A549 (cell line): ENCODE data around the gene NEU4. TPM values are rescaled to one million over a fixed set of nuclear protein-coding genes. Genes with fewer than 3 reads are reported as not detected.

Source experiments
- ATAC-seq, 2 experiments: fragments of 200-7000 bp in 1 of 2; fragments of >200 bp in 1 of 2; cut with Nextera tagmentation in 1 of 2; cut with Tn5 transposase in 1 of 2; 3 replicates each; pipeline versions ENCODE4 v1.8.0 to v1.9.1; 2018 to 2020; ENCODE audit warnings: mild to moderate bottlenecking in 1 of 2, moderate library complexity in 1 of 2
- CTCF ChIA-PET: fragments of 300-600 bp; sonication (Branson Sonifier 250); formaldehyde crosslinking; extraction: SDS; loops from one replicate; lab custom pipeline; 2021; ENCODE audit warnings: antibody characterized with exemption, inconsistent platforms; lab: Yijun Ruan, JAX
- POLR2A ChIA-PET: fragments of 350-600 bp; formaldehyde crosslinking; extraction: SDS; loops from one replicate; lab custom pipeline; 2021; ENCODE audit warnings: antibody characterized with exemption, inconsistent platforms; lab: Yijun Ruan, JAX
- DNase-seq, 2 experiments: peaks; one replicate each; pipeline versions ENCODE4 v3.0.0 to v3.0.0-alpha.2; 2011 to 2016; ENCODE audit warnings: low read depth in 1 of 2, low spot score in 1 of 2
- FAIRE-seq: peaks from 2 replicates; lab custom pipeline; 2011; peaks lifted over from hg19 to GRCh38; lab: Jason Lieb, UNC
- H3K27ac ChIP-seq, 2 experiments: fragments of >200 bp; sonication (Bioruptor Twin); formaldehyde crosslinking; 3 replicates each; pipeline ENCODE4 v1.5.1; 2016 to 2017
- H3K4me1 ChIP-seq: fragments of >200 bp; sonication (Bioruptor Twin); formaldehyde crosslinking; 3 replicates; pipeline ENCODE4 v1.6.1; 2016
- H3K4me2 ChIP-seq: fragments of >200 bp; sonication (Bioruptor Twin); formaldehyde crosslinking; 3 replicates; pipeline ENCODE4 v1.6.1; 2016
- H3K4me3 ChIP-seq: fragments of >200 bp; sonication (Bioruptor Twin); formaldehyde crosslinking; 3 replicates; pipeline ENCODE4 v1.5.1; 2016
- H3K9me3 ChIP-seq: fragments of >200 bp; sonication (Bioruptor Twin); formaldehyde crosslinking; 3 replicates; pipeline ENCODE4 v1.6.1; 2016
- CBX2 ChIP-seq: fragments of 200-600 bp; sonication (generic); IDR thresholded peaks from 2 replicates; pipeline ENCODE4 v1.6.1; 2016; ENCODE audit warnings: low read depth, mild to moderate bottlenecking, borderline replicate concordance
- CEBPB ChIP-seq, 2 experiments: fragments of >200 bp in 1 of 2; sonication (Bioruptor Twin) in 1 of 2; formaldehyde crosslinking in 1 of 2; IDR thresholded peaks; 2 replicates each; pipeline ENCODE4 v1.6.1; 2012 to 2016
- EHF ChIP-seq: fragments of 250-450 bp; sonication (Bioruptor Pico); IDR thresholded peaks from 2 replicates; pipeline ENCODE4 v1.5.0; 2020; ENCODE audit warnings: mild to moderate bottlenecking
- HEYL ChIP-seq: fragments of 250-450 bp; sonication (Bioruptor Pico); IDR thresholded peaks from 2 replicates; pipeline ENCODE4 v1.8.0; 2021; ENCODE audit warnings: mild to moderate bottlenecking, moderate library complexity
- HOXB5 ChIP-seq: fragments of 250-450 bp; sonication (Bioruptor Pico); IDR thresholded peaks from 2 replicates; pipeline ENCODE4 v1.5.0; 2020; ENCODE audit warnings: mild to moderate bottlenecking, moderate library complexity
- JUN ChIP-seq, 2 experiments: fragments of >200 bp; sonication (Bioruptor Twin); formaldehyde crosslinking; IDR thresholded peaks; 2 replicates in 1 of 2; 3 replicates in 1 of 2; pipeline ENCODE4 v1.6.1; 2016 to 2017
- KDM1A ChIP-seq: fragments of 200-600 bp; sonication (generic); IDR thresholded peaks from 2 replicates; pipeline ENCODE4 v1.6.1; 2016; ENCODE audit warnings: low read depth, mild to moderate bottlenecking
- KDM5A ChIP-seq: fragments of 200-600 bp; sonication (generic); IDR thresholded peaks from 2 replicates; pipeline ENCODE4 v1.6.1; 2016; ENCODE audit warnings: antibody characterized with exemption, mild to moderate bottlenecking
- RAD21 ChIP-seq, 2 experiments: fragments of >200 bp in 1 of 2; sonication (Bioruptor Twin) in 1 of 2; formaldehyde crosslinking in 1 of 2; IDR thresholded peaks in 1 of 2; conservative IDR thresholded peaks in 1 of 2; 2 replicates in 1 of 2; 3 replicates in 1 of 2; pipeline ENCODE4 v1.6.1; 2012 to 2018; ENCODE audit warnings: inconsistent platforms in 1 of 2
- RCOR1 ChIP-seq: fragments of 150-350 bp; IDR thresholded peaks from 2 replicates; pipeline ENCODE4 v1.6.1; 2014; ENCODE audit warnings: antibody characterized with exemption, low read length, low read depth
- TP53 ChIP-seq: fragments of 250-450 bp; sonication (Bioruptor Pico); IDR thresholded peaks from 2 replicates; pipeline ENCODE4 v1.5.0; 2021; ENCODE audit warnings: mild to moderate bottlenecking, moderate library complexity
- ZNF302 ChIP-seq: fragments of 250-450 bp; sonication (Bioruptor Pico); IDR thresholded peaks from 2 replicates; pipeline ENCODE4 v1.9.0; 2021; ENCODE audit warnings: inconsistent platforms, mild to moderate bottlenecking, moderate library complexity
- WGBS: methylation state at CpG from one replicate; pipeline ENCODE4 v1.1.6; 2017; ENCODE audit errors: missing lambda C conversion rate; 5-methylcytosine and 5-hydroxymethylcytosine counted together
- polyA plus RNA-seq, 4 experiments: library from polyadenylated mRNA; depleted of rRNA in 3 of 4; stranded (reverse); fragments of >200 nt; fragmentation: RNase III in 1 of 4; extraction: RNeasy Plus Mini Kit Qiagen cat#74134 plus additional on column Dnase treatment in 1 of 4; gene quantifications; 2 replicates in 3 of 4; 3 replicates in 1 of 4; pipeline ENCODE4 v1.2.3, GENCODE V29; 2011 to 2017
- TF ChIP-seq, protein P1 (sequence below): fragments of 250-450 bp; sonication (Bioruptor Pico); IDR thresholded peaks from 2 replicates; pipeline ENCODE4 v1.5.0; 2020; ENCODE audit warnings: low read depth, mild to moderate bottlenecking, moderate library complexity
- TF ChIP-seq, protein P2 (sequence below): IDR thresholded peaks from 2 replicates; pipeline ENCODE4 v1.6.1; 2012
- TF ChIP-seq, protein P3 (sequence below): fragments of 250-450 bp; sonication (Bioruptor Pico); IDR thresholded peaks from 2 replicates; pipeline ENCODE4 v1.5.0; 2021; ENCODE audit warnings: mild to moderate bottlenecking, moderate library complexity, borderline replicate concordance
- TF ChIP-seq, protein P4 (sequence below): fragments of >200 bp; sonication (Bioruptor Twin); formaldehyde crosslinking; IDR thresholded peaks from 2 replicates; pipeline ENCODE4 v1.6.1; 2016
- TF ChIP-seq, protein P5 (sequence below): fragments of >200 bp; sonication (Bioruptor Twin); formaldehyde crosslinking; IDR thresholded peaks from 3 replicates; pipeline ENCODE4 v1.5.1; 2016
- TF ChIP-seq, protein P6 (sequence below): fragments of 450-650 bp; IDR thresholded peaks from 2 replicates; pipeline ENCODE4 v1.6.1; 2014; ENCODE audit warnings: antibody characterized with exemption

NEU4 gene
- polyA plus RNA-seq, 2 of the 4 experiments (the other 2 are of a cell fraction), result 0.13 to 0.19 TPM

DNA sequence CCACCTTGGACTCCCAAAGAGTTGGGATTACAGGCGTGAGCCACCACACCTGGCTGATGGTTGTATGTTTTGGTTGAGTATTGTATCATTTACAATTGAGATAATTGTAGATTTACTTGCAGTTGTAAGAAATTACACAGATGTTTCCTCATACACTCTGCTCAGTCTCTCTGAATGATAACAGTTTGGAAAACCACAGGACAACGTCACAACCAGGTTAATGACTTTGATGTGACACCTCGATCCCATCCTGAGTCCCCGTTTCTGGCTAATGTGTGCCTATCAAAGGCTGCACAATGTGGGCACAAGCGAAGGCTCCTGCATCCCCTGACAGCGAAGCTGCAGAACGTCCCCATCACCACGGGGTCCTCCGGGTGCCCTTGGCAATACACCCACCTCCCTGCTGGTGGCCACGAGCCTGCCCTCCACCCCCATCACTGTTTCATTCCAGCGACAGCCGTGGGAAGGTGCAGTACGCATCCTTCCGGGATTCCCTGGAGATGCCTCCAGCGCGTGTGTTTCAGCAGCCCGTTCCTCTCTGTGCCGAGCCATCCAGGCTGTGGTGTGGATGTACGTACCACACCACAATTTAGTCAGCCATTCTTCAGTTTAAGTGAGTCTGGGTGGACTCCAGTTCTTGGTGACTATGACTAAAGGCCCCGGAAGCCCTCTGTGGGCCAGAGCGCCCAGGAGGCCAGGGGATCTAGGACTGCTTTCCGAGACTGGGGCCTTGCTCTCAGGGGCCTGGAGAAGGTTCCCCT lies 54.0 kb downstream of the NEU4 start:
- no peak overlapping the region for H3K27ac ChIP-seq
- H3K9me3 ChIP-seq, result no peaks in the 10 kb centered on the region
- H3K4me1 ChIP-seq, result no peaks in the 10 kb centered on the region
- FAIRE-seq, result no peak
- TF ChIP-seq, protein P1, sequence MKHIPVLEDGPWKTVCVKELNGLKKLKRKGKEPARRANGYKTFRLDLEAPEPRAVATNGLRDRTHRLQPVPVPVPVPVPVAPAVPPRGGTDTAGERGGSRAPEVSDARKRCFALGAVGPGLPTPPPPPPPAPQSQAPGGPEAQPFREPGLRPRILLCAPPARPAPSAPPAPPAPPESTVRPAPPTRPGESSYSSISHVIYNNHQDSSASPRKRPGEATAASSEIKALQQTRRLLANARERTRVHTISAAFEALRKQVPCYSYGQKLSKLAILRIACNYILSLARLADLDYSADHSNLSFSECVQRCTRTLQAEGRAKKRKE (CRISPR knock-in tag), result no peak
- TF ChIP-seq, protein P2, sequence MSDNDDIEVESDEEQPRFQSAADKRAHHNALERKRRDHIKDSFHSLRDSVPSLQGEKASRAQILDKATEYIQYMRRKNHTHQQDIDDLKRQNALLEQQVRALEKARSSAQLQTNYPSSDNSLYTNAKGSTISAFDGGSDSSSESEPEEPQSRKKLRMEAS, result no peak
- TF ChIP-seq HOXB5 (CRISPR knock-in tag), result no peak
- no peak for TF ChIP-seq EHF
- TF ChIP-seq RCOR1, result no peak
- no peak for TF ChIP-seq RAD21 (conservative IDR thresholded peaks at IDR 0.05 in 1 of 2, IDR thresholded peaks at IDR 0.05 in 1 of 2)
- TF ChIP-seq, protein P3, sequence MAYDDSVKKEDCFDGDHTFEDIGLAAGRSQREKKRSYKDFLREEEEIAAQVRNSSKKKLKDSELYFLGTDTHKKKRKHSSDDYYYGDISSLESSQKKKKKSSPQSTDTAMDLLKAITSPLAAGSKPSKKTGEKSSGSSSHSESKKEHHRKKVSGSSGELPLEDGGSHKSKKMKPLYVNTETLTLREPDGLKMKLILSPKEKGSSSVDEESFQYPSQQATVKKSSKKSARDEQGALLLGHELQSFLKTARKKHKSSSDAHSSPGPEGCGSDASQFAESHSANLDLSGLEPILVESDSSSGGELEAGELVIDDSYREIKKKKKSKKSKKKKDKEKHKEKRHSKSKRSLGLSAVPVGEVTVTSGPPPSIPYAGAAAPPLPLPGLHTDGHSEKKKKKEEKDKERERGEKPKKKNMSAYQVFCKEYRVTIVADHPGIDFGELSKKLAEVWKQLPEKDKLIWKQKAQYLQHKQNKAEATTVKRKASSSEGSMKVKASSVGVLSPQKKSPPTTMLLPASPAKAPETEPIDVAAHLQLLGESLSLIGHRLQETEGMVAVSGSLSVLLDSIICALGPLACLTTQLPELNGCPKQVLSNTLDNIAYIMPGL (CRISPR knock-in tag), result no peak
- TF ChIP-seq, protein P4, sequence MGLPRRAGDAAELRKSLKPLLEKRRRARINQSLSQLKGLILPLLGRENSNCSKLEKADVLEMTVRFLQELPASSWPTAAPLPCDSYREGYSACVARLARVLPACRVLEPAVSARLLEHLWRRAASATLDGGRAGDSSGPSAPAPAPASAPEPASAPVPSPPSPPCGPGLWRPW, result no peak
- TF ChIP-seq, all 56 proteins: peak for 0
- WGBS, result 58% methylated on average over 22 of the region's 22 CpGs
- Histone ChIP-seq H3K4me3 (no peak overlapping the region), H3K4me2 (no peak overlapping the region)
- POLR2A ChIA-PET, result no interaction called here
- no peak for DNase-seq
- CTCF ChIA-PET, result interaction anchor here (0.6 kb wide), 1 partner anchor 825 kb away, joined by 4 read pairs; no protein-coding TSS in a partner anchor
- ATAC-seq, result no peak

DNA sequence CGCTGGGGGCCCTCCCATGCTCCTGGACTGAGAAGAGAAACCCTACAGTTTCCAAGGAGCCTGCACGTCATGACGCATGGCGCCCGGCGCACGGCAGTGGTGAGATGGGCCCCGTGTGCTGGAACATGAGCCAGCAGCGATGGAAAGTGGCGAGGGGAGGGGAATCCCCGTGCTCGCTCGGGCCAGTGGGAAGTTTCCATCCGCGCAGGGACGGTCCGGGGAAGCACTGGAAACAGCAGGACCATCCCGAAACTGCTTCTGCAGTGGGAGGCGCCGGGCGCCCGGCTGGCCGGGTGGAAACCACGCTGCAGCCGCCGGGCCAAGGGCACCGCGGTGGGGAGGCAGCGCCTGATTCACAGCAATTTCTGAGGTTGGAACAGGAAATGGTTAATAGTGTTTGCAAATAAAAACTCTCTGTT lies 54.6 kb downstream of the NEU4 start:
- no peak overlapping the region for H3K27ac ChIP-seq
- H3K4me1 ChIP-seq, result peaks cover 2% of the 10 kb centered on the region; the same call in 2 of the 3 replicates
- 76% methylated on average over 29 of the region's 29 CpGs for WGBS
- no peak overlapping the region for H3K4me3 ChIP-seq
- H3K4me2 ChIP-seq, result no peak overlapping the region
- DNase-seq, result no peak
- ChIA-PET CTCF (no interaction called here), POLR2A (no interaction called here)
- no peak for FAIRE-seq
- H3K9me3 ChIP-seq, result no peaks in the 10 kb centered on the region
- TF ChIP-seq, protein P5, sequence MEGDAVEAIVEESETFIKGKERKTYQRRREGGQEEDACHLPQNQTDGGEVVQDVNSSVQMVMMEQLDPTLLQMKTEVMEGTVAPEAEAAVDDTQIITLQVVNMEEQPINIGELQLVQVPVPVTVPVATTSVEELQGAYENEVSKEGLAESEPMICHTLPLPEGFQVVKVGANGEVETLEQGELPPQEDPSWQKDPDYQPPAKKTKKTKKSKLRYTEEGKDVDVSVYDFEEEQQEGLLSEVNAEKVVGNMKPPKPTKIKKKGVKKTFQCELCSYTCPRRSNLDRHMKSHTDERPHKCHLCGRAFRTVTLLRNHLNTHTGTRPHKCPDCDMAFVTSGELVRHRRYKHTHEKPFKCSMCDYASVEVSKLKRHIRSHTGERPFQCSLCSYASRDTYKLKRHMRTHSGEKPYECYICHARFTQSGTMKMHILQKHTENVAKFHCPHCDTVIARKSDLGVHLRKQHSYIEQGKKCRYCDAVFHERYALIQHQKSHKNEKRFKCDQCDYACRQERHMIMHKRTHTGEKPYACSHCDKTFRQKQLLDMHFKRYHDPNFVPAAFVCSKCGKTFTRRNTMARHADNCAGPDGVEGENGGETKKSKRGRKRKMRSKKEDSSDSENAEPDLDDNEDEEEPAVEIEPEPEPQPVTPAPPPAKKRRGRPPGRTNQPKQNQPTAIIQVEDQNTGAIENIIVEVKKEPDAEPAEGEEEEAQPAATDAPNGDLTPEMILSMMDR, result no peak
- TF ChIP-seq ZNF302 (CRISPR knock-in tag), result no peak
- TF ChIP-seq, protein P3 (CRISPR knock-in tag), result no peak
- TF ChIP-seq, protein P6, sequence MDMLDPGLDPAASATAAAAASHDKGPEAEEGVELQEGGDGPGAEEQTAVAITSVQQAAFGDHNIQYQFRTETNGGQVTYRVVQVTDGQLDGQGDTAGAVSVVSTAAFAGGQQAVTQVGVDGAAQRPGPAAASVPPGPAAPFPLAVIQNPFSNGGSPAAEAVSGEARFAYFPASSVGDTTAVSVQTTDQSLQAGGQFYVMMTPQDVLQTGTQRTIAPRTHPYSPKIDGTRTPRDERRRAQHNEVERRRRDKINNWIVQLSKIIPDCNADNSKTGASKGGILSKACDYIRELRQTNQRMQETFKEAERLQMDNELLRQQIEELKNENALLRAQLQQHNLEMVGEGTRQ, result no peak
- no peak for TF ChIP-seq CEBPB (IDR thresholded peaks at IDR 0.05)
- no peak for TF ChIP-seq HEYL (CRISPR knock-in tag)
- TF ChIP-seq, protein P4, result no peak
- no peak for TF ChIP-seq KDM1A
- TF ChIP-seq JUN (IDR thresholded peaks at IDR 0.05), result no peak
- no peak for TF ChIP-seq CBX2
- TF ChIP-seq KDM5A, result no peak
- no peak for TF ChIP-seq TP53
- no peak for ATAC-seq
